Superior temporal gyrus (tissue), 1 donor: Measurements from ENCODE around the gene REC114.
"Not testable (repeated sequence)": the region's sequence is repeated elsewhere in the genome, so short reads cannot be mapped to it uniquely, and the experiment has no call there.

ENCODE experiments used
- DNase-seq: peaks from one replicate; pipeline ENCODE4 v3.0.0-alpha.2; 2016; ENCODE audit errors: extremely low spot score

The REC114 gene

GRCh38 chr15:73455876-73456275 is 12.9 kb downstream of the REC114 start:
- DNase-seq: no peak

- DNase-seq: no peak
These were observed 14.4 kb downstream of the REC114 start for GRCh38 chr15:73457334-73457733.

- DNase-seq: no peak
These were observed 17.7 kb downstream of the REC114 start for GRCh38 chr15:73460662-73461061.

GRCh38 chr15:73464602-73465001 is 21.6 kb downstream of the REC114 start:
- DNase-seq: no peak

GRCh38 chr15:73467758-73468157 is 24.8 kb downstream of the REC114 start:
- DNase-seq: no peak

GRCh38 chr15:73474785-73475184 is 31.8 kb downstream of the REC114 start:
- DNase-seq: no peak

GRCh38 chr15:73476704-73477216 is 33.8 kb downstream of the REC114 start:
- no peak for DNase-seq

- DNase-seq: no peak
These were observed 37.1 kb downstream of the REC114 start for GRCh38 chr15:73480050-73480449.

- no peak for DNase-seq
These were observed 39.2 kb downstream of the REC114 start for GRCh38 chr15:73482166-73482565.

- no peak for DNase-seq
These were observed 40.1 kb downstream of the REC114 start for GRCh38 chr15:73483053-73483452.

- no peak for DNase-seq
These were observed 42.4 kb downstream of the REC114 start for GRCh38 chr15:73485372-73485771.

GRCh38 chr15:73485885-73486284 is 42.9 kb downstream of the REC114 start:
- not testable (repeated sequence) for DNase-seq

- no peak for DNase-seq
These were observed 45.7 kb downstream of the REC114 start for GRCh38 chr15:73488698-73489097.

- DNase-seq: no peak
These were observed 51.0 kb downstream of the REC114 start for GRCh38 chr15:73493922-73494321.

- DNase-seq: no peak
These were observed 52.2 kb downstream of the REC114 start for GRCh38 chr15:73495181-73495580.

- no peak for DNase-seq
These were observed 57.7 kb downstream of the REC114 start for GRCh38 chr15:73500696-73501095.

GRCh38 chr15:73504885-73505284 is 61.9 kb downstream of the REC114 start:
- no peak for DNase-seq

GRCh38 chr15:73515527-73515926 is 72.6 kb downstream of the REC114 start:
- no peak for DNase-seq

- no peak for DNase-seq
These were observed 74.6 kb downstream of the REC114 start for GRCh38 chr15:73517566-73517965.

GRCh38 chr15:73518180-73518862 is 75.4 kb downstream of the REC114 start:
- DNase-seq: no peak

GRCh38 chr15:73518876-73519733 is 76.1 kb downstream of the REC114 start:
- no peak for DNase-seq

GRCh38 chr15:73522011-73522410 is 79.0 kb downstream of the REC114 start:
- no peak for DNase-seq

- no peak for DNase-seq
These were observed 82.0 kb downstream of the REC114 start for GRCh38 chr15:73524919-73525318.
